HEK293 (cell line): ENCODE results near the gene CBLN1.

Experiments used
- CTCF ChIA-PET: fragments of 350-600 bp; formaldehyde crosslinking; extraction: SDS; loops from one replicate; lab custom pipeline; 2021; ENCODE audit warnings: antibody characterized with exemption; lab: Yijun Ruan, JAX
- POLR2A ChIA-PET: fragments of 300-600 bp; formaldehyde crosslinking; extraction: SDS; loops from one replicate; lab custom pipeline; 2020; ENCODE audit warnings: antibody characterized with exemption, inconsistent platforms; lab: Yijun Ruan, JAX
- H3K27ac ChIP-seq: fragments of 200-500 bp; sonication (Bioruptor generic); 2 replicates; pipeline ENCODE4 v1.5.1; 2014; ENCODE audit warnings: low read depth, low read length, control low read depth, inconsistent platforms; ENCODE audit errors: extremely low read depth
- H3K36me3 ChIP-seq, 2 experiments: fragments of 200-500 bp in 1 of 2; sonication (Bioruptor generic) in 1 of 2; 1 replicate in 1 of 2; 2 replicates in 1 of 2; pipeline ENCODE4 v1.5.1; 2014 to 2017; ENCODE audit warnings: inconsistent platforms in 2 of 2, low read length in 2 of 2; ENCODE audit not compliant: control insufficient read depth in 2 of 2, insufficient read depth in 1 of 2
- H3K4me1 ChIP-seq: fragments of 200-500 bp; sonication (Bioruptor generic); 2 replicates; pipeline ENCODE4 v1.5.1; 2014; ENCODE audit warnings: mild to moderate bottlenecking, low read length, inconsistent platforms; ENCODE audit not compliant: control insufficient read depth, insufficient read depth
- H3K4me3 ChIP-seq: 2 replicates; pipeline ENCODE4 v1.5.1; 2011; ENCODE audit warnings: low read depth, mild to moderate bottlenecking, control low read depth, low read length, moderate library complexity
- H3K9me3 ChIP-seq: fragments of 200-500 bp; sonication (Bioruptor generic); 2 replicates; pipeline ENCODE4 v1.5.1; 2014; ENCODE audit warnings: low read depth, low read length, inconsistent platforms; ENCODE audit not compliant: control insufficient read depth, insufficient read depth
- KLF7 ChIP-seq: fragments of 450-650 bp; formaldehyde crosslinking; IDR thresholded peaks from 2 replicates; pipeline ENCODE4 v1.5.1; 2016; ENCODE audit warnings: missing biosample characterization, missing genetic modification characterization, borderline replicate concordance
- MYNN ChIP-seq: fragments of 450-650 bp; formaldehyde crosslinking; IDR thresholded peaks from 2 replicates; pipeline ENCODE4 v1.5.1; 2016; ENCODE audit warnings: missing biosample characterization, missing genetic modification characterization, borderline replicate concordance
- ZNF174 ChIP-seq: fragments of 450-650 bp; formaldehyde crosslinking; IDR thresholded peaks from 2 replicates; pipeline ENCODE4 v1.5.0; 2017; ENCODE audit warnings: missing biosample characterization, mild to moderate bottlenecking, missing genetic modification characterization
- ZNF366 ChIP-seq: fragments of 450-650 bp; formaldehyde crosslinking; conservative IDR thresholded peaks from 2 replicates; pipeline ENCODE4 v1.5.1; 2016; ENCODE audit warnings: missing biosample characterization, missing genetic modification characterization
- ZNF423 ChIP-seq: fragments of 450-650 bp; formaldehyde crosslinking; IDR thresholded peaks from 2 replicates; pipeline ENCODE4 v1.5.1; 2016; ENCODE audit warnings: missing biosample characterization, missing genetic modification characterization
- ZNF426 ChIP-seq: fragments of 450-650 bp; formaldehyde crosslinking; IDR thresholded peaks from 2 replicates; pipeline ENCODE4 v1.5.1; 2017; ENCODE audit warnings: missing biosample characterization, missing genetic modification characterization, mild to moderate bottlenecking, inconsistent platforms, moderate library complexity
- ZNF48 ChIP-seq: fragments of 450-650 bp; formaldehyde crosslinking; IDR thresholded peaks from 2 replicates; pipeline ENCODE4 v1.5.1; 2016; ENCODE audit warnings: missing biosample characterization, missing genetic modification characterization
- ZNF530 ChIP-seq: fragments of 450-650 bp; formaldehyde crosslinking; IDR thresholded peaks from 2 replicates; pipeline ENCODE4 v1.5.1; 2016; ENCODE audit warnings: low read depth, missing biosample characterization, missing genetic modification characterization
- ZNF544 ChIP-seq: fragments of 450-650 bp; formaldehyde crosslinking; IDR thresholded peaks from 2 replicates; pipeline ENCODE4 v1.5.0; 2017; ENCODE audit warnings: missing biosample characterization, missing genetic modification characterization
- ZNF548 ChIP-seq: fragments of 450-650 bp; formaldehyde crosslinking; IDR thresholded peaks from 2 replicates; pipeline ENCODE4 v1.5.1; 2016; ENCODE audit warnings: missing biosample characterization, missing genetic modification characterization
- ZNF561 ChIP-seq: fragments of 450-650 bp; IDR thresholded peaks from 2 replicates; pipeline ENCODE4 v1.5.1; 2018; ENCODE audit warnings: missing biosample characterization, missing genetic modification characterization, borderline replicate concordance
- ZNF585B ChIP-seq: fragments of 450-650 bp; formaldehyde crosslinking; IDR thresholded peaks from 2 replicates; pipeline ENCODE4 v1.5.1; 2016; ENCODE audit warnings: missing biosample characterization, missing genetic modification characterization
- ZNF629 ChIP-seq: fragments of 450-650 bp; formaldehyde crosslinking; IDR thresholded peaks from 2 replicates; pipeline ENCODE4 v1.5.1; 2017; ENCODE audit warnings: missing biosample characterization, missing genetic modification characterization
- ZNF707 ChIP-seq: fragments of 450-650 bp; formaldehyde crosslinking; IDR thresholded peaks from 2 replicates; pipeline ENCODE4 v1.5.1; 2016; ENCODE audit warnings: missing biosample characterization, missing genetic modification characterization
- ZNF777 ChIP-seq: fragments of 450-650 bp; formaldehyde crosslinking; IDR thresholded peaks from 2 replicates; pipeline ENCODE4 v1.5.1; 2017; ENCODE audit warnings: missing biosample characterization, missing genetic modification characterization, borderline replicate concordance
- TF ChIP-seq, protein P1 (sequence below): fragments of 450-650 bp; formaldehyde crosslinking; IDR thresholded peaks from 2 replicates; pipeline ENCODE4 v1.5.1; 2016; ENCODE audit warnings: missing biosample characterization, missing genetic modification characterization, borderline replicate concordance
- TF ChIP-seq, protein P2 (sequence below): fragments of 450-650 bp; formaldehyde crosslinking; IDR thresholded peaks from 2 replicates; pipeline ENCODE4 v1.5.1; 2017; ENCODE audit warnings: missing biosample characterization, missing genetic modification characterization
- TF ChIP-seq, protein P3 (sequence below): fragments of 450-650 bp; formaldehyde crosslinking; IDR thresholded peaks from 2 replicates; pipeline ENCODE4 v1.5.1; 2016; ENCODE audit warnings: missing biosample characterization, missing genetic modification characterization, borderline replicate concordance
- TF ChIP-seq, protein P4 (sequence below): fragments of 450-650 bp; formaldehyde crosslinking; IDR thresholded peaks from 2 replicates; pipeline ENCODE4 v1.5.1; 2017; ENCODE audit warnings: missing biosample characterization, missing genetic modification characterization

The CBLN1 gene

DNA sequence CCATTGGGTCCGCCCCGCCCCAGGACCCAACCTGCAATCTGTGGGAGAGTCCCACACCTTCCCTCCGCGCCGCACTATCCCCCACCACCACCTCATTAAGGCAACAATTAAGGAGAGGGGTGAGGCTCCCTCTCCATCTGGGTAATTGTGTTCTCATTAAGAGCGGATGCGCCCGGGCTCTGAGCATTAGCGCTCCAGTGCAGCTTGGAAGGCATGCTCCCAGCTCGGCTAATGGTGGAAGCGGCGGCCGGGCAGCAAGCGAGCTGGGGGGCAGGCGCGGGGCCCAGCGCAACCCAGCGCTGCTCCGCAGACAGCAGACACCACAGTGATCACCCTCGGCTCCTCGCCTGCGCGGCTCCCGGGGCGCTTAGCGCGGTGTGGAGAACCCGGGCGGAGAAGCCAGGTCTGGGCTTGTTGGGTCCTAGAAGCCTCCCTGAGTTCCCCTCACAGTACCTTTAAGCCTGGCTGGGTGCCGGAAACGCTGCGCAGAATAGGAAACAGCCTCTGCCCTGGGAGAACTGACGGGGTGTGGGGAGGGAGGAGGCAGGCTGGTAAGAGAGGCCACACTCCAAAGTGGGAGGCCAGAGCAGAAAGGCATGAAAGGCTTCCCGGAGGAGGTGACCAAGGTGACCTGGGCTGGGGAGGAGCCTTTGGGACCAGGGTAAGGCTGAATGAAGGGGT lies 6.4 kb downstream of the CBLN1 start:
- no peak overlapping the region for H3K4me3 ChIP-seq
- POLR2A ChIA-PET, result no interaction called here
- CTCF ChIA-PET, result no interaction called here

DNA sequence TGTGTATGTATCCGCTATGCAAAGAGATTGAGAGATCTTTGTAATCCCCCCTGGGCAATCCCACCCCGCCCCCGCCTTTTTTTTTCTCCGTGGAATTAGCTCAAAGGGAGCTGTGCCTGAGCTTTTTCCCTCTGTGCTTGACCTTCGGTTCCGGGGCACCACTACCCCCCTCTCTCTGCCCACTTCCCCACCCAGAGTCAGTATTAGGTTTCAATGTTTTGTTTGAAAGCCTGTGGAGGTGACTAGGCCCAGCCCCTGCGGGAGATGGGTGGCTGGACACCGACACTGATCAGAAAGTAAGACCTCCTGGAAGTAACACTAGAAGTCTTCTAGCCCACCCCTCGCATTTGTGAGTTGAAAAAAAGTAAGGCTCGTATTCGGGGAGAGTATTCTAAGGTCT lies 7.0 kb downstream of the CBLN1 start:
- Histone ChIP-seq H3K9me3 (no peaks in the 10 kb centered on the region), H3K4me1 (no peaks in the 10 kb centered on the region), H3K27ac (no peak overlapping the region), H3K4me3 (no peak overlapping the region), H3K36me3 (no peaks in the 10 kb centered on the region)
- POLR2A ChIA-PET, result no interaction called here
- no peak for TF ChIP-seq ZNF48 (tag by site-specific recombination)
- TF ChIP-seq ZNF366, result no peak
- CTCF ChIA-PET, result no interaction called here

More for the DNA sequence above, 6.4 kb downstream of the CBLN1 start:
- no peaks in the 10 kb centered on the region for H3K36me3 ChIP-seq
- TF ChIP-seq KLF7 (no peak), ZNF629 (tag by site-specific recombination) (no peak), ZNF544 (tag by site-specific recombination) (no peak), ZNF426 (tag by site-specific recombination) (no peak), ZNF707 (no peak), ZNF777 (tag by site-specific recombination) (no peak), ZNF561 (no peak), ZNF174 (tag by site-specific recombination) (no peak), MYNN (no peak), ZNF530 (no peak), ZNF548 (tag by site-specific recombination) (no peak), ZNF585B (tag by site-specific recombination) (no peak)
- TF ChIP-seq, protein P1, sequence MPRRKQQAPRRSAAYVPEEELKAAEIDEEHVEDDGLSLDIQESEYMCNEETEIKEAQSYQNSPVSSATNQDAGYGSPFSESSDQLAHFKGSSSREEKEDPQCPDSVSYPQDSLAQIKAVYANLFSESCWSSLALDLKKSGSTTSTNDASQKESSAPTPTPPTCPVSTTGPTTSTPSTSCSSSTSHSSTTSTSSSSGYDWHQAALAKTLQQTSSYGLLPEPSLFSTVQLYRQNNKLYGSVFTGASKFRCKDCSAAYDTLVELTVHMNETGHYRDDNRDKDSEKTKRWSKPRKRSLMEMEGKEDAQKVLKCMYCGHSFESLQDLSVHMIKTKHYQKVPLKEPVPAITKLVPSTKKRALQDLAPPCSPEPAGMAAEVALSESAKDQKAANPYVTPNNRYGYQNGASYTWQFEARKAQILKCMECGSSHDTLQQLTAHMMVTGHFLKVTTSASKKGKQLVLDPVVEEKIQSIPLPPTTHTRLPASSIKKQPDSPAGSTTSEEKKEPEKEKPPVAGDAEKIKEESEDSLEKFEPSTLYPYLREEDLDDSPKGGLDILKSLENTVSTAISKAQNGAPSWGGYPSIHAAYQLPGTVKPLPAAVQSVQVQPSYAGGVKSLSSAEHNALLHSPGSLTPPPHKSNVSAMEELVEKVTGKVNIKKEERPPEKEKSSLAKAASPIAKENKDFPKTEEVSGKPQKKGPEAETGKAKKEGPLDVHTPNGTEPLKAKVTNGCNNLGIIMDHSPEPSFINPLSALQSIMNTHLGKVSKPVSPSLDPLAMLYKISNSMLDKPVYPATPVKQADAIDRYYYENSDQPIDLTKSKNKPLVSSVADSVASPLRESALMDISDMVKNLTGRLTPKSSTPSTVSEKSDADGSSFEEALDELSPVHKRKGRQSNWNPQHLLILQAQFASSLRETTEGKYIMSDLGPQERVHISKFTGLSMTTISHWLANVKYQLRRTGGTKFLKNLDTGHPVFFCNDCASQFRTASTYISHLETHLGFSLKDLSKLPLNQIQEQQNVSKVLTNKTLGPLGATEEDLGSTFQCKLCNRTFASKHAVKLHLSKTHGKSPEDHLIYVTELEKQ (tag by site-specific recombination), result no peak
- TF ChIP-seq, protein P2, sequence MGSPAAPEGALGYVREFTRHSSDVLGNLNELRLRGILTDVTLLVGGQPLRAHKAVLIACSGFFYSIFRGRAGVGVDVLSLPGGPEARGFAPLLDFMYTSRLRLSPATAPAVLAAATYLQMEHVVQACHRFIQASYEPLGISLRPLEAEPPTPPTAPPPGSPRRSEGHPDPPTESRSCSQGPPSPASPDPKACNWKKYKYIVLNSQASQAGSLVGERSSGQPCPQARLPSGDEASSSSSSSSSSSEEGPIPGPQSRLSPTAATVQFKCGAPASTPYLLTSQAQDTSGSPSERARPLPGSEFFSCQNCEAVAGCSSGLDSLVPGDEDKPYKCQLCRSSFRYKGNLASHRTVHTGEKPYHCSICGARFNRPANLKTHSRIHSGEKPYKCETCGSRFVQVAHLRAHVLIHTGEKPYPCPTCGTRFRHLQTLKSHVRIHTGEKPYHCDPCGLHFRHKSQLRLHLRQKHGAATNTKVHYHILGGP, result no peak
- TF ChIP-seq, all 188 proteins: peak for 0
- H3K4me1 ChIP-seq, result no peaks in the 10 kb centered on the region
- no peak overlapping the region for H3K27ac ChIP-seq
- H3K9me3 ChIP-seq, result no peaks in the 10 kb centered on the region

DNA sequence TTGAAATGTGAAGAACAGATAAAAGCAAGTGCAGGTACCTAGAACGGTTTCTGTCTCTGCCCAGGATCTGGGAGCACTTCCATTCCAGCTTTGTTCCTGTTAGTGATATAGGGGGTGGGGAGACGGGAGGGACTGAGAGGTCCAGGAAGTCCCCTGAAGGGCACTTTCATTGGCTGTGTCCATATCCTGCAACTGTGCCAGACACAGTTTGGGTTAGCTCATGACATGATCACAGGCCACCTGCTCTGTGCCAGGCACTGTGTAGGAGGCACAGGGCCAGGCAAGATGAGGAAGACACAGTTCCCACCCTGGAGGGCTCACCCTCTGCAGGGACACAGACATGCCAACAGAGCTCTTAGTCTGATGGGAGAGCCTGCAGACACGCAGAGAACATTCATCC lies 7.9 kb downstream of the CBLN1 start:
- CTCF ChIA-PET, result no interaction called here
- POLR2A ChIA-PET, result no interaction called here
- Histone ChIP-seq H3K9me3 (no peaks in the 10 kb centered on the region), H3K27ac (no peak overlapping the region), H3K36me3 (no peaks in the 10 kb centered on the region), H3K4me1 (no peaks in the 10 kb centered on the region), H3K4me3 (no peak overlapping the region)
- no peak for TF ChIP-seq ZNF423 (tag by site-specific recombination)
- TF ChIP-seq, protein P3, sequence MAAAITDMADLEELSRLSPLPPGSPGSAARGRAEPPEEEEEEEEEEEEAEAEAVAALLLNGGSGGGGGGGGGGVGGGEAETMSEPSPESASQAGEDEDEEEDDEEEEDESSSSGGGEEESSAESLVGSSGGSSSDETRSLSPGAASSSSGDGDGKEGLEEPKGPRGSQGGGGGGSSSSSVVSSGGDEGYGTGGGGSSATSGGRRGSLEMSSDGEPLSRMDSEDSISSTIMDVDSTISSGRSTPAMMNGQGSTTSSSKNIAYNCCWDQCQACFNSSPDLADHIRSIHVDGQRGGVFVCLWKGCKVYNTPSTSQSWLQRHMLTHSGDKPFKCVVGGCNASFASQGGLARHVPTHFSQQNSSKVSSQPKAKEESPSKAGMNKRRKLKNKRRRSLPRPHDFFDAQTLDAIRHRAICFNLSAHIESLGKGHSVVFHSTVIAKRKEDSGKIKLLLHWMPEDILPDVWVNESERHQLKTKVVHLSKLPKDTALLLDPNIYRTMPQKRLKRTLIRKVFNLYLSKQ, result no peak
- TF ChIP-seq, protein P4, sequence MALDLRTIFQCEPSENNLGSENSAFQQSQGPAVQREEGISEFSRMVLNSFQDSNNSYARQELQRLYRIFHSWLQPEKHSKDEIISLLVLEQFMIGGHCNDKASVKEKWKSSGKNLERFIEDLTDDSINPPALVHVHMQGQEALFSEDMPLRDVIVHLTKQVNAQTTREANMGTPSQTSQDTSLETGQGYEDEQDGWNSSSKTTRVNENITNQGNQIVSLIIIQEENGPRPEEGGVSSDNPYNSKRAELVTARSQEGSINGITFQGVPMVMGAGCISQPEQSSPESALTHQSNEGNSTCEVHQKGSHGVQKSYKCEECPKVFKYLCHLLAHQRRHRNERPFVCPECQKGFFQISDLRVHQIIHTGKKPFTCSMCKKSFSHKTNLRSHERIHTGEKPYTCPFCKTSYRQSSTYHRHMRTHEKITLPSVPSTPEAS (tag by site-specific recombination), result no peak
